Activated T-cell treated with anti-CD3 and anti-CD28 coated beads for 24 hours (primary cell): Measurements from ENCODE around the gene OR1N2.
"Not testable (repeated sequence)": the region's sequence is repeated elsewhere in the genome, so short reads cannot be mapped to it uniquely, and the experiment has no call there.

Source experiments
- DNase-seq: peaks from one replicate; pipeline ENCODE4 v3.0.0-alpha.2; 2020; ENCODE audit warnings: low read depth

Gene OR1N2

GRCh38 chr9:122552812-122553211 lies at the start of gene OR1N2:
OR1N2 (plus strand) TSS chr9:122553112; CDS start chr9:122553212, 100 bp downstream.
- no peak for DNase-seq

GRCh38 chr9:122506964-122507363 lies 45.9 kb upstream of the OR1N2 start:
- DNase-seq, result no peak

GRCh38 chr9:122510502-122510901 lies 42.4 kb upstream of the OR1N2 start, which contains the start of gene OR1J2:
OR1J2 (plus strand) TSS chr9:122510802; CDS start chr9:122510802, 0 bp downstream.
- no peak for DNase-seq

- no peak for DNase-seq
Measured at GRCh38 chr9:122518226-122518625, 34.7 kb upstream of the OR1N2 start.

- no peak for DNase-seq
Measured at GRCh38 chr9:122518841-122519240, 34.1 kb upstream of the OR1N2 start, which contains the start of gene OR1J4. OR1J4 (plus strand) TSS chr9:122519141; CDS start chr9:122519141, 0 bp downstream.

- DNase-seq, result no peak
Measured at GRCh38 chr9:122519376-122519775, 33.5 kb upstream of the OR1N2 start.

- peak; percentile 1 for DNase-seq
Measured at GRCh38 chr9:122526602-122527001, 26.3 kb upstream of the OR1N2 start.

GRCh38 chr9:122527193-122527592 lies 25.7 kb upstream of the OR1N2 start, which contains the start of gene OR1N1:
OR1N1 (minus strand) TSS chr9:122527293; CDS start chr9:122527293, 0 bp downstream.
- no peak for DNase-seq

- not testable (repeated sequence) for DNase-seq
Measured at GRCh38 chr9:122531157-122531556, 21.8 kb upstream of the OR1N2 start.

GRCh38 chr9:122536134-122536533 lies 16.8 kb upstream of the OR1N2 start:
- no peak for DNase-seq

GRCh38 chr9:122537066-122537465 lies 15.8 kb upstream of the OR1N2 start:
- DNase-seq, result not testable (repeated sequence)

- no peak for DNase-seq
Measured at GRCh38 chr9:122538757-122539156, 14.2 kb upstream of the OR1N2 start.

- DNase-seq, result no peak
Measured at GRCh38 chr9:122546196-122546595, 6.7 kb upstream of the OR1N2 start.

GRCh38 chr9:122551371-122551770 lies 1.5 kb upstream of the OR1N2 start:
- no peak for DNase-seq

- no peak for DNase-seq
Measured at GRCh38 chr9:122561446-122561845, 8.5 kb downstream of the OR1N2 start.

GRCh38 chr9:122562134-122562760 lies 9.3 kb downstream of the OR1N2 start:
- DNase-seq, result no peak

- DNase-seq, result no peak
Measured at GRCh38 chr9:122567901-122568300, 15.0 kb downstream of the OR1N2 start.

- no peak for DNase-seq
Measured at GRCh38 chr9:122572456-122572855, 19.5 kb downstream of the OR1N2 start.

- no peak for DNase-seq
Measured at GRCh38 chr9:122579874-122580273, 27.0 kb downstream of the OR1N2 start.

GRCh38 chr9:122580360-122580759 lies 27.4 kb downstream of the OR1N2 start:
- no peak for DNase-seq

GRCh38 chr9:122583284-122583683 lies 30.4 kb downstream of the OR1N2 start, which contains the start of gene OR1L8:
OR1L8 (minus strand) TSS chr9:122583384; CDS start chr9:122568477, 14,907 bp downstream.
- DNase-seq, result not testable (repeated sequence)
